GM20431 (cell line): Measurements from ENCODE around the gene ZFP57.

Experiments
- in situ Hi-C: fragments of 300-500 bp; cut with MseI, MboI; formaldehyde crosslinking; loops from one replicate; pipeline ENCODE4 v1.15.0; 2020; ENCODE audit warnings: low sequenced_read_pairs; ENCODE audit not compliant: unreplicated experiment

Gene ZFP57

DNA sequence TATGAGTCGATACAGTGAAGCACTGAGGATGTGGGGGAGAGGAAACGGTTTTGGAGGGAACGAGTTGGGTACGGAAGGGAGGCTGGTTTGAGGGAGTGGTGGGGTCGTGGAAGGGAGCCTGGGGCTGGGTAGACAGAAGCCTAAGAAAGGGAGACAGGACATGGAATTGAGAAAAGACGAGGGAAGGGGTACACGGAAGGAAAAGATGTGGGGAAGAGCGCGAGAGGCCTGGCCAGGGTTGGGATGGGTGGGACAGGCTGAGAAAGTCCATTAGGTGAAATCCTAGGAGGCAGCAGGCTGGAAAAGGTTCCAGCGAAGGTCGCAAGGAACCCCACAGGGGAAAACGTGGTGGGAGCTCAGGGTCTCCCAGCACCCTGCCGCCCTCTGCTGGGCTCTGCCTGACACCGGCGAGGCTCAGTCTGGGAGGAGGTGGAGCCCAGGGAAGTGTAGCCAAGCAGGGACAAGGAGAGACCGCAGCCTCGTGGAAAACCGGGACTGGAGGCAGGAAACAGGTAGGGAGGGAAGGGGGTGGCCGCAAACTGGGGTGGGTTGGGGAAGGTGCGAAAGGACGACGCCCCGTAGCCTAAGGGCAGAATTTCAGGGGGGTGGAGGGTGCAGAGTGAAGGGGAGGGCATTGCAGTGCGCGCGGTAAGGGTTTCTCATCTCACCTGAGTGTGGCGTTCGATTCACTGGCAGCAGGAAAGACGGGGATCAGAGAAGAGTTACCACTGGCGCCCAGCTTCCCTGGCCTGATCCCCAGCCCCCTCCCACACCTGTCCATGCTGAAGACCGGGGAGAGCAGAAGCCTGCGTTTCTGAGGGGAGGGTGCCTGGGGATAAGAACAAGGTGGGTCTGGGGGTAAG lies 52.3 kb downstream of the ZFP57 start:
- in situ Hi-C loops: no loop called here

DNA sequence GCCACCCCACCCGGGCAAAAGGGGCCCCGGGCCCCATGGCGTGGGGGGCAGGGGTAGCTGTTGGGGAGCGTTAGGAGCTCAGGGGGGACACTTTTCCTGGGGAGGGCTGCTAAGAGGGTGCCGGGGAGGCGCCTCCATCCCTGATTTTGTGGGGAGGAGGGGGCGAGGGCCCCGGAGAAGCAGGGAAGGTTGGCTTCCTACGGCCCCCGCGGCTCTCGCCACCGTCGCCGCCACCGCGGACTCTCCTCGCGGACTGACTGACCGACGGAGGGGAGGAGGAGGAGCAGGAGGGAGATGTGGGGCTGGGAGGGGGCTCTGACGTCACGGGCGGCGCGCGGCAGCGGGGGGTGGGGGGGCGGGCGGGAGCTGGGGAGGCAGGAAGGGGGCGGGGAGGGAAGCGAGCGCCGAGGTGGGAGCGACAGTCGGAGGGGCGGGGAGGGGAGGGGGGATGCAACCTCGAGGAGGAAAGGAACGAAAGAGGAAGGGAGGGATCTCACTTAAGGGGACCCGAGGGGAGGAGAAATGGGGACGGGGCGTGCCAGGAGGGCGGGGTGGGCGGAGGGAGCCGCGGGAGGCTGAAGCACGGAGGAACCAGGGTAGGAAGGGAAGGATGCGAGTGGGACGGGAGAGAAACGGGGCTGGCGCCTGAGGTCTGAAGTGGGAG lies 53.1 kb downstream of the ZFP57 start:
- in situ Hi-C loops: no loop called here

DNA sequence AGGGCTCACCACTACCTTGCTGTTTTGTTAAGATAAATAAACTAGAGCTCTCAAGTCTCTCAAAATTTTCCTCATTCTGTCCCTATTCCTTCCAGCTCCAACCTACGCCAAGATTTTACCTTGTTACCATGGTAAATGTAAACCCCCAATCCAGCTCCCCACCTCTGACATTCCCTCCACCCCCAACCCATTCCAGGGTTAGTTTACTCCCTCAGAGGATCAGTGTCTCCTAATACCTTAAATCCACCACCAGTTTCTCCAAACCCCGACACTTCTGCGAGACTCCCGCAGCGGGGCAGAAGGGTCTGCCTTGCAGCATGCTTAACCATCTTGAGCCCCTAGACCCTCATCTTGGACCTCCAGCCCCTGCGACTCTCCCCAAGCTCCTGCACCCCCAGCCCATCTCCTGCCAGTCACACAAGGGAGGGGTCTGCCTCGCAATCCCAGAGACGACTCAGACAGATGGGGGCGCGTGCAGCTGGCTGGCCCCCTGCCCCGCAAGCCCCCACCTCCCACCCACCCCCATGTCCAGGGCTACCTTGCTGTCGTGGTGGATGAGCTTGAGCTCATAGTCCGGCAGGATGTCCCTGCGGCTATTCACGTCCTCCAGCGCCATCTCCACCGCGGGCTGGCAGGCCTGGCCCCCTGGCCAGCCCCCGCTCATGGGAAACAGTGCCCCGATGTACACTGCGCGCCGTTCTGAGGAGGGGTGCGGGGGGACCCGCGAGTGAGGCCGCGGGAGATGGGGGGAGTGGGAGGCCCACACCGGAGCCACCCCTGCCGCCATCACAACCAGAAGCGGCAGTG lies 53.8 kb downstream of the ZFP57 start:
- in situ Hi-C loops: no loop called here

DNA sequence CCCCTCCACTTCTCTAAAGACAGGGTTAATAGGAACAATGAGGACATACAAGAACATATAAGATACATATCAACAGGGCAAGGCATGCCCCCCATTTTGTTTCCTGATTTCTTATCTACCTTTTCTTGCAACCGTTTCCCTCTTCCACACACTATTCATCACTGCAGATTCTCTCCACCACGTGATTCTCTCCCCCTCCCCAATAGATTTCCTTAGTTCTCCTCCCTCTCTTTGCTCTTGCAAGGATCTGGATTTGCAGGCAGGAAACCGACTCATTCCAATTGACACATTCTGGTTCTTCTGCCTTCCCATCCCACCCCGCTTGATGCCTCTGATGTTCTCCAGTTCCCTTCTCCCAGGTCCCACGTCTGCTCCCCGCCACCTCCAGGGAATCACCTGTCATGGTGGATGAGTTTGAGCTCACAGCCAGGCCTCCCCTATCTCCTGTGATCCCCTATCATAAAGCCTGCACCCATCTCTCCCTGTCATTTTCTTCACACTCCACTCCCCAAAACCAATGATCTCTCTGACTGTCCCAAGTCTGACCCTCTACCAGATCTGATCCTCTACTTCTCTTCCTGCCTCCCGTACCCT lies 55.5 kb downstream of the ZFP57 start:
- in situ Hi-C loops: no loop called here

DNA sequence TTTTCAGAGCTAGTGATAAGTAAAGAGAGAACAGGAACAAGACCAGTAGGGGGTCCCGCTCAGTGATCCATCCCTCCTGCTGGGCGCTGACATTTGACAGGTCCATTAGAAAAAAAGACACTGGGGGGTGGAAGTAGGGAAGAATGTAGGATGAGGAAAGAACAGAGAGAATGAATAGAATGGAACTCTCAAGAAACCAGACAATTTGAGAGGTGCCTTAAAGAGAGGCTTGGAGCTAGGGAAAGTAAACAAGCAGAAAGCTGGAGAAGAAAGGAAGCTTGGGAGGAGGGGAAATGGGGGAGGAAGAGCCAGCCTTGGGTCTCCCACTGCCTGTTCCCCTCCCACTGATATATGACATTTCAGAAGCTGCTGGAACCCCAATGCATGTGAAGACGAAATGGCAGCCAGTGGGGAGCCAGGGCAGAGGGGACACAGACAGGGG lies 56.4 kb downstream of the ZFP57 start:
- in situ Hi-C loops: no loop called here
